ENCODE data around the gene TUBA8. TPM values are rescaled to one million over a fixed set of nuclear protein-coding genes. Genes with fewer than 3 reads are reported as not detected.
"Not testable (repeated sequence)": the region's sequence is repeated elsewhere in the genome, so short reads cannot be mapped to it uniquely, and the experiment has no call there.

Gene TUBA8
- polyA plus RNA-seq, 1 donor (not counting 4 experiments of a cell fraction or from before 2014, with no cell fraction given): 0.35 TPM

GRCh38 chr22:18121954-18122554, 11.4 kb downstream of the TUBA8 start:
- DNase-seq (ENCODE audit: low read depth, low spot score) (no peak), FAIRE-seq (no peak)
- Histone ChIP-seq H3K4me1 (ENCODE audit: control insufficient read depth, extremely low read depth, insufficient read depth, low read length) (no peaks in the 10 kb centered on the region), H3K79me2 (ENCODE audit: control insufficient read depth, insufficient read depth, low read length) (no peaks in the 10 kb centered on the region), H3K27ac (ENCODE audit: control insufficient read depth, insufficient read depth, low read length) (no peak overlapping the region), H3K9ac (ENCODE audit: control insufficient read depth, extremely low read depth, insufficient read depth, low read length) (no peak overlapping the region), H3K9me1 (ENCODE audit: control insufficient read depth, extremely low read depth, insufficient read depth, low read length) (no peaks in the 10 kb centered on the region), H3K27me3 (ENCODE audit: control insufficient read depth, extremely low read depth, insufficient read depth, low read length) (no peaks in the 10 kb centered on the region), H3K4me3 (ENCODE audit: control insufficient read depth in 2 of 3, extremely low read depth in 1 of 3, insufficient read depth in 2 of 3, low read depth in 1 of 3, low read length in 3 of 3) (no peak overlapping the region), H3K36me3 (ENCODE audit: control insufficient read depth in 2 of 2, extremely low read depth in 1 of 2, insufficient read depth in 2 of 2, low read length in 2 of 2) (no peaks in the 10 kb centered on the region), H3K9me3 (ENCODE audit: control insufficient read depth, low read depth, low read length) (no peaks in the 10 kb centered on the region), H2AFZ (ENCODE audit: control insufficient read depth, low read length) (no peak overlapping the region), H4K20me1 (ENCODE audit: control insufficient read depth, extremely low read depth, insufficient read depth, low read length) (peaks cover 3% of the 10 kb centered on the region), H3K4me2 (ENCODE audit: control insufficient read depth, extremely low read depth, insufficient read depth, low read depth, low read length) (no peak overlapping the region)
- dilution Hi-C loops (cut with MboI; ENCODE audit: extremely low pct_ligation_motif_present, low sequenced_read_pairs): no loop called here
- TF ChIP-seq EZH2 (IDR thresholded peaks at IDR 0.05; ENCODE audit: low read length): no peak
- TF ChIP-seq, protein P1, sequence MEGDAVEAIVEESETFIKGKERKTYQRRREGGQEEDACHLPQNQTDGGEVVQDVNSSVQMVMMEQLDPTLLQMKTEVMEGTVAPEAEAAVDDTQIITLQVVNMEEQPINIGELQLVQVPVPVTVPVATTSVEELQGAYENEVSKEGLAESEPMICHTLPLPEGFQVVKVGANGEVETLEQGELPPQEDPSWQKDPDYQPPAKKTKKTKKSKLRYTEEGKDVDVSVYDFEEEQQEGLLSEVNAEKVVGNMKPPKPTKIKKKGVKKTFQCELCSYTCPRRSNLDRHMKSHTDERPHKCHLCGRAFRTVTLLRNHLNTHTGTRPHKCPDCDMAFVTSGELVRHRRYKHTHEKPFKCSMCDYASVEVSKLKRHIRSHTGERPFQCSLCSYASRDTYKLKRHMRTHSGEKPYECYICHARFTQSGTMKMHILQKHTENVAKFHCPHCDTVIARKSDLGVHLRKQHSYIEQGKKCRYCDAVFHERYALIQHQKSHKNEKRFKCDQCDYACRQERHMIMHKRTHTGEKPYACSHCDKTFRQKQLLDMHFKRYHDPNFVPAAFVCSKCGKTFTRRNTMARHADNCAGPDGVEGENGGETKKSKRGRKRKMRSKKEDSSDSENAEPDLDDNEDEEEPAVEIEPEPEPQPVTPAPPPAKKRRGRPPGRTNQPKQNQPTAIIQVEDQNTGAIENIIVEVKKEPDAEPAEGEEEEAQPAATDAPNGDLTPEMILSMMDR (optimal IDR thresholded peaks at IDR 0.05 in 1 of 3, IDR thresholded peaks at IDR 0.05 in 1 of 3, conservative IDR thresholded peaks at IDR 0.05 in 1 of 3; ENCODE audit: extremely low read depth in 1 of 3, insufficient read depth in 2 of 3, low read length in 3 of 3): no peak

DNA sequence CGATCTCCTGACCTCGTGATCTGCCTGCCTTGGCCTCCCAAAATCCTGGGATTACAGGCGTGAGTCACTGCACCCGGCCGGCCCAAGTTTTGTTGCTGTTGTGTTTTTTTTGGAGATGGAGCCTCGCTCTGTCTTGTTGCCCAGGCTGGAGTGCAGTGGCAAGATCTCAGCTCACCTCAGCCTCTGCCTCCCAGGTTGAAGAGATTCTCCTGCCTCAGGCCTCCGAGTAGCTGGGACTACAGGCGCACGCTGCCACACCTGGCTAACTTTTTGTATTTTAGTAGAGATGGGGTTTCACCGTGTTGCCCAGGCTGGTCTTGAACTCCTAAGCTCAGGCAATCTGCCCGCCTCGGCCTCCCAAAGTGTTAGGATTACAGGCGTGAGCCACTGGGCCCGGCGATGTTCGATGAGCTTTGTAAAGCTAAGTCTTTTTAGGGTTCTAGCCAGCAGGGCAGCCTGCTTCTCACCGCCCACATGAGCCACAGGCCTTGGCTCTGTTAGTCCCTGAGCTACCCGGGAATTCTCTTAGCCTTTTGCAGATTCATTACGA, 12.9 kb downstream of the TUBA8 start:
- dilution Hi-C loops (cut with MboI; ENCODE audit: extremely low pct_ligation_motif_present, low sequenced_read_pairs); H3K4me3 ChIP-seq (ENCODE audit: control insufficient read depth in 2 of 3, extremely low read depth in 1 of 3, insufficient read depth in 2 of 3, low read depth in 1 of 3, low read length in 3 of 3); H3K9ac ChIP-seq (ENCODE audit: control insufficient read depth, extremely low read depth, insufficient read depth, low read length); H4K20me1 ChIP-seq (ENCODE audit: control insufficient read depth, extremely low read depth, insufficient read depth, low read length); FAIRE-seq; H3K9me3 ChIP-seq (ENCODE audit: control insufficient read depth, low read depth, low read length); H3K36me3 ChIP-seq (ENCODE audit: control insufficient read depth in 2 of 2, extremely low read depth in 1 of 2, insufficient read depth in 2 of 2, low read length in 2 of 2); H3K4me2 ChIP-seq (ENCODE audit: control insufficient read depth, extremely low read depth, insufficient read depth, low read depth, low read length); H2AFZ ChIP-seq (ENCODE audit: control insufficient read depth, low read length); H3K4me1 ChIP-seq (ENCODE audit: control insufficient read depth, extremely low read depth, insufficient read depth, low read length); H3K9me1 ChIP-seq (ENCODE audit: control insufficient read depth, extremely low read depth, insufficient read depth, low read length); H3K79me2 ChIP-seq (ENCODE audit: control insufficient read depth, insufficient read depth, low read length); DNase-seq (ENCODE audit: low read depth, low spot score); H3K27ac ChIP-seq (ENCODE audit: control insufficient read depth, insufficient read depth, low read length); H3K27me3 ChIP-seq (ENCODE audit: control insufficient read depth, extremely low read depth, insufficient read depth, low read length): not testable (repeated sequence)

- H4K20me1 ChIP-seq (ENCODE audit: control insufficient read depth, extremely low read depth, insufficient read depth, low read length): no peaks in the 10 kb centered on the region
- H3K36me3 ChIP-seq (ENCODE audit: control insufficient read depth in 2 of 2, extremely low read depth in 1 of 2, insufficient read depth in 2 of 2, low read length in 2 of 2): no peaks in the 10 kb centered on the region
- no peak overlapping the region for H3K9ac ChIP-seq (ENCODE audit: control insufficient read depth, extremely low read depth, insufficient read depth, low read length)
- H3K4me1 ChIP-seq (ENCODE audit: control insufficient read depth, extremely low read depth, insufficient read depth, low read length): no peaks in the 10 kb centered on the region
- no peaks in the 10 kb centered on the region for H3K27me3 ChIP-seq (ENCODE audit: control insufficient read depth, extremely low read depth, insufficient read depth, low read length)
- dilution Hi-C loops (cut with MboI; ENCODE audit: extremely low pct_ligation_motif_present, low sequenced_read_pairs): no loop called here
- H3K27ac ChIP-seq (ENCODE audit: control insufficient read depth, insufficient read depth, low read length): no peak overlapping the region
- H3K9me1 ChIP-seq (ENCODE audit: control insufficient read depth, extremely low read depth, insufficient read depth, low read length): no peaks in the 10 kb centered on the region
- no peak overlapping the region for H3K4me3 ChIP-seq (ENCODE audit: control insufficient read depth in 2 of 3, extremely low read depth in 1 of 3, insufficient read depth in 2 of 3, low read depth in 1 of 3, low read length in 3 of 3)
- H3K9me3 ChIP-seq (ENCODE audit: control insufficient read depth, low read depth, low read length): no peaks in the 10 kb centered on the region
- no peak overlapping the region for H2AFZ ChIP-seq (ENCODE audit: control insufficient read depth, low read length)
- no peak for FAIRE-seq
- DNase-seq (ENCODE audit: low read depth, low spot score): no peak
- TF ChIP-seq, protein P1 (optimal IDR thresholded peaks at IDR 0.05 in 1 of 3, IDR thresholded peaks at IDR 0.05 in 1 of 3, conservative IDR thresholded peaks at IDR 0.05 in 1 of 3; ENCODE audit: extremely low read depth in 1 of 3, insufficient read depth in 2 of 3, low read length in 3 of 3): no peak
- no peak for TF ChIP-seq EZH2 (IDR thresholded peaks at IDR 0.05; ENCODE audit: low read length)
- H3K79me2 ChIP-seq (ENCODE audit: control insufficient read depth, insufficient read depth, low read length): no peaks in the 10 kb centered on the region
- H3K4me2 ChIP-seq (ENCODE audit: control insufficient read depth, extremely low read depth, insufficient read depth, low read depth, low read length): no peak overlapping the region
Measured at GRCh38 chr22:18126606-18127005, 16.0 kb downstream of the TUBA8 start.
